ENCODE measurements around the gene NAA20.

Gene NAA20

GRCh38 chr20:20079102-20079784 is 62.1 kb downstream of the NAA20 start:
- TF ChIP-seq CTCF (IDR thresholded peaks at IDR 0.05): no peak
- no peak overlapping the region for H3K4me2 ChIP-seq (ENCODE audit: low read length)
- H3K4me1 ChIP-seq: no peaks in the 10 kb centered on the region
- H3K4me3 ChIP-seq (ENCODE audit: low read depth, low read length): no peak overlapping the region
- H3K9ac ChIP-seq: no peak overlapping the region
- no peak overlapping the region for H3K27ac ChIP-seq
- H3K79me2 ChIP-seq: no peaks in the 10 kb centered on the region
- H3K9me3 ChIP-seq (ENCODE audit: control insufficient read depth, low read length): no peaks in the 10 kb centered on the region
- H3K27me3 ChIP-seq (ENCODE audit: control insufficient read depth, insufficient read depth, low read length): no peaks in the 10 kb centered on the region
- H2AFZ ChIP-seq: peak overlapping the region; percentile 71
- H3K36me3 ChIP-seq (ENCODE audit: control insufficient read depth, insufficient read depth, low read length): no peaks in the 10 kb centered on the region
